ENCODE data around the gene ITGB7.
A peak's percentile ranks its signal among the peaks of the same experiment; 100 is the strongest.

Gene ITGB7

GRCh38 chr12:53220694-53221202 is 13.7 kb upstream of the ITGB7 start:
- H3K27ac ChIP-seq (ENCODE audit: low read length), result peak overlapping the region; percentile 84
- no peaks in the 10 kb centered on the region for H3K79me2 ChIP-seq (ENCODE audit: low read length)
- peaks cover 11% of the 10 kb centered on the region for H3K4me1 ChIP-seq (ENCODE audit: low read length)

GRCh38 chr12:53219956-53220693 is 13.1 kb upstream of the ITGB7 start:
- H3K27me3 ChIP-seq (ENCODE audit: low read depth, low read length), result peaks cover 9% of the 10 kb centered on the region
- H3K36me3 ChIP-seq (replicated peaks; ENCODE audit: low read depth, low read length), result no peaks in the 10 kb centered on the region
- H3K9ac ChIP-seq (ENCODE audit: low read length), result peak overlapping the region; percentile 69
- peak overlapping the region; percentile 69; the same call in 1 of the 2 replicates for H2AFZ ChIP-seq (ENCODE audit: low read depth, low read length)
- no peaks in the 10 kb centered on the region for H3K9me3 ChIP-seq (ENCODE audit: insufficient read depth, low read length)
- peak overlapping the region; percentile 93 for H3K4me3 ChIP-seq (ENCODE audit: low read length)
- peak overlapping the region; percentile 97 for H3K4me2 ChIP-seq (ENCODE audit: low read length)
- no peak for TF ChIP-seq EZH2phosphoT487 (IDR thresholded peaks at IDR 0.05; ENCODE audit: low read depth)
- TF ChIP-seq CTCF (IDR thresholded peaks at IDR 0.05; ENCODE audit: low read depth, low read length), result no peak
- H3K4me1 ChIP-seq (ENCODE audit: low read length), result peaks cover 11% of the 10 kb centered on the region
- H3K79me2 ChIP-seq (ENCODE audit: low read length), result no peaks in the 10 kb centered on the region
- peak overlapping the region; percentile 41 for H3K27ac ChIP-seq (ENCODE audit: low read length)
- no peaks in the 10 kb centered on the region for H4K20me1 ChIP-seq (ENCODE audit: insufficient read depth, low read length)

More at GRCh38 chr12:53220694-53221202, 13.7 kb upstream of the ITGB7 start:
- H3K9me3 ChIP-seq (ENCODE audit: insufficient read depth, low read length), result no peaks in the 10 kb centered on the region
- H4K20me1 ChIP-seq (ENCODE audit: insufficient read depth, low read length), result no peaks in the 10 kb centered on the region
- H3K9ac ChIP-seq (ENCODE audit: low read length), result peak overlapping the region; percentile 93
- peak overlapping the region; percentile 69; the same call in 1 of the 2 replicates for H2AFZ ChIP-seq (ENCODE audit: low read depth, low read length)
- peaks cover 9% of the 10 kb centered on the region for H3K27me3 ChIP-seq (ENCODE audit: low read depth, low read length)
- H3K4me2 ChIP-seq (ENCODE audit: low read length), result peak overlapping the region; percentile 97
- peak overlapping the region; percentile 93 for H3K4me3 ChIP-seq (ENCODE audit: low read length)
- no peaks in the 10 kb centered on the region for H3K36me3 ChIP-seq (replicated peaks; ENCODE audit: low read depth, low read length)
- TF ChIP-seq CTCF (IDR thresholded peaks at IDR 0.05; ENCODE audit: low read depth, low read length) (no peak), EZH2phosphoT487 (IDR thresholded peaks at IDR 0.05; ENCODE audit: low read depth) (no peak)

DNA sequence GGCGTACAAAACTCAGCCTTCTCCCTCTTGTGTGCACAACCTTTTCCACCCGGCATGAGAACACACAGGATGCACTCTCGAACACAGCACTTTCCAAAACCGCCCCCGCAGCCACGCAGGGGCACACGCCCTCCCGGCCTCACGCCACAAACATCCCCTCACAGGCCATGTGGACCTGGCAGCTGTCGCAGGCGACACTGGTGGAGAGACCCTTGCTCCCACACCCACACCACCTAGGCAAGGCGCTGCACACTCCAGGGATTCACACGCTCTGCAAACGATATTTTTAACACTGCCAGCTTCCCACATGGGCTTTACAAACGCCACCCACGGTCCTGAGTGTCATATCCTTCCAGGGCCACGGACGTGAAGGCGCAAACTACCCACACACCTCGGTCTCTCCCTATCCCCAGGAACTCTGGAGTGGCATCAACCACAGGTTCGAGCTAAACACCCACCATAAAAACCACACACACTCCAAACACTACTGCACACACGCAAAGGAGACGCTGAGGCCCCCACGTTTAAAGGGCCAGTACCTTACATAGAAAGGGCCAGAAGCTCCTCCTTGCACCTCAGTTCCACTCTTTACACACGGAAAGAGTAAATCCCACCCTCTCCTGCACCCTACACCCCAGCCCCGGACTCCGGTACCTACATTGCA is 12.4 kb upstream of the ITGB7 start:
- Histone ChIP-seq H3K36me3 (replicated peaks; ENCODE audit: low read depth, low read length) (no peaks in the 10 kb centered on the region), H4K20me1 (ENCODE audit: insufficient read depth, low read length) (no peaks in the 10 kb centered on the region), H3K79me2 (ENCODE audit: low read length) (no peaks in the 10 kb centered on the region), H2AFZ (ENCODE audit: low read depth, low read length) (0 out of 2 replicates have a peak overlapping the region, but pooled peaks have one; percentile 3), H3K4me1 (ENCODE audit: low read length) (peaks cover 11% of the 10 kb centered on the region), H3K9ac (ENCODE audit: low read length) (peak overlapping the region; percentile 69), H3K9me3 (ENCODE audit: insufficient read depth, low read length) (no peaks in the 10 kb centered on the region), H3K4me3 (ENCODE audit: low read length) (peak overlapping the region; percentile 93), H3K27me3 (ENCODE audit: low read depth, low read length) (peaks cover 9% of the 10 kb centered on the region), H3K27ac (ENCODE audit: low read length) (no peak overlapping the region), H3K4me2 (ENCODE audit: low read length) (peak overlapping the region; percentile 97)
- no peak for TF ChIP-seq CTCF (IDR thresholded peaks at IDR 0.05; ENCODE audit: low read depth, low read length)
- TF ChIP-seq EZH2phosphoT487 (IDR thresholded peaks at IDR 0.05; ENCODE audit: low read depth), result peak; percentile 42; the same call in 1 of the 2 replicates

All from OCI-LY3 (cell line).